Tibial nerve (tissue), 4 donors: ENCODE measurements around the gene PLS1. TPM values are rescaled to one million over a fixed set of nuclear protein-coding genes. Genes with fewer than 3 reads are reported as not detected.

ENCODE experiments used
- DNase-seq, 2 donors: peaks; one replicate each; pipeline ENCODE4 v3.0.0-alpha.2; 2019; ENCODE audit warnings: low spot score in 2 of 2
- H3K27ac ChIP-seq, 4 donors: fragments of 200-600 bp; sonication (generic) in 3 of 4; one replicate each; pipeline ENCODE4 v1.5.1; 2017 to 2019; ENCODE audit warnings: mild to moderate bottlenecking in 1 of 4
- H3K27me3 ChIP-seq, 2 donors: fragments of 200-600 bp; sonication (generic) in 1 of 2; one replicate each; pipeline versions ENCODE4 v1.5.1 to v1.6.0; 2017 to 2019
- H3K36me3 ChIP-seq, 3 donors: fragments of 200-600 bp; sonication (generic); one replicate each; pipeline ENCODE4 v1.5.1; 2018 to 2019
- H3K4me1 ChIP-seq, 4 donors: fragments of 200-600 bp; sonication (generic) in 3 of 4; one replicate each; pipeline ENCODE4 v1.5.1; 2017 to 2019
- H3K4me3 ChIP-seq, 4 donors: fragments of 200-600 bp; sonication (generic) in 3 of 4; one replicate each; pipeline ENCODE4 v1.5.1; 2017 to 2019; ENCODE audit warnings: mild to moderate bottlenecking in 1 of 4, moderate library complexity in 1 of 4
- H3K9me3 ChIP-seq, 4 donors: fragments of 200-600 bp; sonication (generic) in 3 of 4; one replicate each; pipeline ENCODE4 v1.5.1; 2017 to 2019
- EP300 ChIP-seq, 2 donors: sonication (generic); formaldehyde crosslinking; IDR thresholded peaks; one replicate each; pipeline ENCODE4 v1.6.1; 2017; ENCODE audit warnings: antibody characterized with exemption in 2 of 2, mild to moderate bottlenecking in 1 of 2
- POLR2A ChIP-seq, 2 donors: fragments of 450-650 bp; IDR thresholded peaks; one replicate each; pipeline ENCODE4 v1.6.1; 2017; ENCODE audit warnings: antibody characterized with exemption in 2 of 2, mild to moderate bottlenecking in 2 of 2, moderate library complexity in 2 of 2
- WGBS, 2 donors: methylation state at CpG; one replicate each; pipeline ENCODE4 v1.1.5; 2018; 5-methylcytosine and 5-hydroxymethylcytosine counted together
- total RNA-seq, 4 donors: library from RNA; depleted of rRNA; stranded (reverse); fragments of >200 nt; gene quantifications; one replicate each; pipeline ENCODE4 v1.1.0, GENCODE V29; 2016
- TF ChIP-seq, protein P1 (sequence below), 5 experiments: fragments of 200-600 bp in 3 of 5; fragments of 450-650 bp in 2 of 5; sonication (generic) in 3 of 5; IDR thresholded peaks; one replicate each; pipeline ENCODE4 v1.5.1; 2016 to 2019; ENCODE audit warnings: antibody characterized with exemption in 5 of 5, mild to moderate bottlenecking in 3 of 5, moderate library complexity in 2 of 5

Gene PLS1
- total RNA-seq, 4 donors from 2014 or later, result 0.66 to 3.6 (median 0.90) TPM; not detected in 1

DNA sequence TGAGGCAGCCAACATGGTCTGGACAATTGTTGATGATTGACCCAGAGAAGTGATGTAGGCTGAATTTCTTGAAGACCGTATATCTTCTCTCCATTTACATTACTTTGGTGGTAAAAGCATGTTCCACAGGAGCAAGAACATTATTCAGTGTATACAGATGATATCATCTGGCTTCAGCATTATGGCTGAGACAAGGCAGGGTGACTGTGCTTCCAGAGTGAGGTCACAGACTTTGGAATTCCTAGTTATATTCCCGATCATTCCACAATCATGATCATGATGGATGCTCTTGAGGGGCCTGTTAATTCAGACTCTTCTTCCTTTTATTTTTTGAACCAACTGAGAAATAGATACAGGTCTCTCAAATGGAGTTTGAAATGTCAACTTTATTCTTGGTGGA lies 19.0 kb downstream of the PLS1 start:
- no peak overlapping the region for H3K4me3 ChIP-seq
- H3K27ac ChIP-seq, result no peak overlapping the region
- H3K4me1 ChIP-seq, result no peaks in the 10 kb centered on the region
- no peak for DNase-seq
- no peaks in the 10 kb centered on the region for H3K27me3 ChIP-seq
- TF ChIP-seq, protein P1, sequence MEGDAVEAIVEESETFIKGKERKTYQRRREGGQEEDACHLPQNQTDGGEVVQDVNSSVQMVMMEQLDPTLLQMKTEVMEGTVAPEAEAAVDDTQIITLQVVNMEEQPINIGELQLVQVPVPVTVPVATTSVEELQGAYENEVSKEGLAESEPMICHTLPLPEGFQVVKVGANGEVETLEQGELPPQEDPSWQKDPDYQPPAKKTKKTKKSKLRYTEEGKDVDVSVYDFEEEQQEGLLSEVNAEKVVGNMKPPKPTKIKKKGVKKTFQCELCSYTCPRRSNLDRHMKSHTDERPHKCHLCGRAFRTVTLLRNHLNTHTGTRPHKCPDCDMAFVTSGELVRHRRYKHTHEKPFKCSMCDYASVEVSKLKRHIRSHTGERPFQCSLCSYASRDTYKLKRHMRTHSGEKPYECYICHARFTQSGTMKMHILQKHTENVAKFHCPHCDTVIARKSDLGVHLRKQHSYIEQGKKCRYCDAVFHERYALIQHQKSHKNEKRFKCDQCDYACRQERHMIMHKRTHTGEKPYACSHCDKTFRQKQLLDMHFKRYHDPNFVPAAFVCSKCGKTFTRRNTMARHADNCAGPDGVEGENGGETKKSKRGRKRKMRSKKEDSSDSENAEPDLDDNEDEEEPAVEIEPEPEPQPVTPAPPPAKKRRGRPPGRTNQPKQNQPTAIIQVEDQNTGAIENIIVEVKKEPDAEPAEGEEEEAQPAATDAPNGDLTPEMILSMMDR (IDR thresholded peaks at IDR 0.05), result no peak
- TF ChIP-seq POLR2A (IDR thresholded peaks at IDR 0.05) (no peak), EP300 (IDR thresholded peaks at IDR 0.05) (no peak)
- WGBS, 2 donors, result 74 to 78% methylated on average over 2 of the region's 2 CpGs
- no peaks in the 10 kb centered on the region for H3K9me3 ChIP-seq
- no peaks in the 10 kb centered on the region for H3K36me3 ChIP-seq

DNA sequence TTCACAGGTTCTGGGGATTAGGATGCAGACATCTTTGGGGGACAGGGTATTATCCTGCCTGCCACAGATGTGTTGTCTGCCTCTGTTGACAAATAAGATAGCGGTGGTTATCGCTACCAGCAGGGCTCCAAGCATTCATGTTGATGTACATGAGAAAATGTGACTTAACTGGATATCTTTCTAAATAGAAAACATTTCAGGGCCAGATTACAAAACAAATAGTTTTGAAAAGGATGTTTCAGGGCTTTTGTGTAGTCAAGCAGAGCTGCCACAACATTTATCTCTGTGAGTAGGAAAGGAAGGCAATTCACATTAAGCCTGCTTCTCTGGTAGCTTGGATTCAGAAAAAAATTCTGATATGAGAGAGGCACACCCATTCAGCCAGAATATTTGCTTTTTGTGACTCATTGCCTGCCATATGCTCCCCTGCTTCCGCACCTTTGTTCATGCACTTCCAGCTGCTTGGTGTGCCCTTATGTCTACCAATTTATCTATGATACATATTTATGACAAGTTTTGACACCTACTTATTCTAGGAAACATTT lies 22.8 kb downstream of the PLS1 start:
- H3K36me3 ChIP-seq, result no peaks in the 10 kb centered on the region
- no peak for DNase-seq
- no peaks in the 10 kb centered on the region for H3K4me1 ChIP-seq
- H3K4me3 ChIP-seq, result no peak overlapping the region
- no peaks in the 10 kb centered on the region for H3K27me3 ChIP-seq
- 95 to 97% methylated on average over 3 of the region's 3 CpGs for WGBS, 2 donors
- no peak for TF ChIP-seq EP300 (IDR thresholded peaks at IDR 0.05)
- H3K27ac ChIP-seq, result no peak overlapping the region
- H3K9me3 ChIP-seq, result no peaks in the 10 kb centered on the region

DNA sequence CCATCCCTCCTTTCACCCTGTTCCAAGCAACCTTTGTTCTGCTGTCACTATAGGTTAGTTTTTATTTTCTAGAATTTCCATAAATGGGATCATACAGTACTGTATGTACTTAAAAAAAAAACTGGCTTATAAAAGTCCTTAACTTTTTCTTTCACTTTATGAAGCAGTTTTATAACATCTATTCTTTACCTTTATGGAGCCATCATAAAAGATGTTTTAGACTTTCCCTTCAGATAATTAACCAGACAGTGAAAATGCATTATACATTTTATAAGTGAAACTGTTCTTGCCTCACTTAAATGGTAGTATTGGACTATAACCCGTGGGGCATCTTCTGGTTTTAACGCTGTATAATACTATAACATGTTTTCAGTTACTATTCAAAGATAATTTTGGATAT lies 26.2 kb downstream of the PLS1 start:
- Histone ChIP-seq H3K27me3 (no peaks in the 10 kb centered on the region), H3K9me3 (no peaks in the 10 kb centered on the region), H3K36me3 (no peaks in the 10 kb centered on the region), H3K4me1 (no peaks in the 10 kb centered on the region), H3K27ac (no peak overlapping the region), H3K4me3 (no peak overlapping the region)
- 77 to 80% methylated on average over 2 of the region's 2 CpGs for WGBS, 2 donors
- DNase-seq, result no peak
- TF ChIP-seq POLR2A (IDR thresholded peaks at IDR 0.05), result no peak
- no peak for TF ChIP-seq EP300 (IDR thresholded peaks at IDR 0.05)
- TF ChIP-seq, protein P1 (IDR thresholded peaks at IDR 0.05), result no peak

DNA sequence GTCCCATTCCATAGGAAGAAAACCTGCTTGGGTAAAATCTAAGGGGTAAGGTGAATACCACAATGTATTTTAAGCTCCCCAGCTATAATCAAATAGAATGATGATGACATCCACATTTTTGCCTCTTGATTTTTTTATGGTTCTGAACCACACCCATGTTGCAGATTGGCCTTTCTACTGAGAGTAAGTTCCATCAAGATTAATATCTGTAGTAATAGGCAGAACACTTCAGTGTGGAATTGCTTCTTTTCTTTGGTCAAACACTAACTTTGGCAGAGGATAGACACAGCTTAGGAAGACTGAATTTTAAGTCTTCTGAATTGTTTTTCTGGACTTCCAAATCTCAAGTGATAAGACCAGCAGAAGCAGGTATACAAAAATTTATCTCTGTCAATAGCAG lies 27.0 kb downstream of the PLS1 start:
- no peaks in the 10 kb centered on the region for H3K9me3 ChIP-seq
- DNase-seq, result no peak
- H3K4me3 ChIP-seq, result no peak overlapping the region
- H3K27ac ChIP-seq, result no peak overlapping the region
- no peaks in the 10 kb centered on the region for H3K4me1 ChIP-seq
- no peak for TF ChIP-seq EP300 (IDR thresholded peaks at IDR 0.05)
- TF ChIP-seq, protein P1 (IDR thresholded peaks at IDR 0.05), result no peak
- TF ChIP-seq POLR2A (IDR thresholded peaks at IDR 0.05), result no peak
- no peaks in the 10 kb centered on the region for H3K36me3 ChIP-seq
- H3K27me3 ChIP-seq, result no peaks in the 10 kb centered on the region

DNA sequence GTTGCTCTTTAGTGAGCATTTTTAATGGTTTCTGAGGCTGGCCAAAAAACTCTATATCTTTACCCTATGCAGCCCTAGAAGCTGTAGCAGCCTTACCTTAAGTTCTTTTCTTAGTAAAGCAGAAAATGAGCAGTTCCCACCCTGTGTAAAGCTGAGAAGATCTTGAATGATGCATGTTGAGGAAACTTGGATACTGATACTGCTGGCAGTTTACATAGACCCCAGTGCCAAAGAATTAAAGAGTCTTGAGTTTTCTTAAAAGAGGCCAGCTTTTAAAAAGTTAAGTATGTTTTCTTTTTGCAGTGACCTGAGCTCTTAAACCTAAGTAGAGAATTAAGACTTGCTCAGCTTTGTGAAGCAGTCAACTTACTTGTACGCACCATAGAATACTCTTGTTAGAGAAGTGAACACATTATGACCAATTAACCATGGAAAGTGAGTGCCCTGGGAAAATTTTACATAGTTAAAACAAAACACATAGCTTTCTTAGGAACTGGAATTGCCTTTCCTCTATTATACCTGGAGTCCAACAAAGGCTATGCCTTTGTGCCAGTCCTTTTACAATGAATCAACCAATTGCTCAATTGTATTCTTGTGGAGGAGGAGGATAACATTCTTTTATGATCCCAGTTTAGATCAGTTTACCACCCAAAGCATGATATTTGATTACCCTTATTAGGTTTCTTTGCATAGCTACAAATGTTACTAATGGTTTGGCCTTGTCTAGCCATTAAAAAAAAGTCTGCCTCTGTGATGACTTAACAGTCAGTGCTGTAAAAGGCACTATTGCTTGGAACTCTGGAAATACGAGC lies 28.4 kb downstream of the PLS1 start:
- no peaks in the 10 kb centered on the region for H3K9me3 ChIP-seq
- no peaks in the 10 kb centered on the region for H3K4me1 ChIP-seq
- H3K27ac ChIP-seq, result no peak overlapping the region
- WGBS, 2 donors, result 56% methylated on average over 2 of the region's 2 CpGs
- H3K4me3 ChIP-seq, result no peak overlapping the region
- H3K36me3 ChIP-seq, result no peaks in the 10 kb centered on the region
- TF ChIP-seq POLR2A (IDR thresholded peaks at IDR 0.05) (no peak), EP300 (IDR thresholded peaks at IDR 0.05) (no peak)
- TF ChIP-seq, protein P1 (IDR thresholded peaks at IDR 0.05), result no peak
- no peak for DNase-seq
- H3K27me3 ChIP-seq, result no peaks in the 10 kb centered on the region
